GM18951 (cell line): Measurements from ENCODE around the gene USP12.
"Not testable (repeated sequence)": the region's sequence is repeated elsewhere in the genome, so short reads cannot be mapped to it uniquely, and the experiment has no call there.

ENCODE experiments used
- POLR2A ChIP-seq: IDR thresholded peaks from 4 replicates; pipeline ENCODE4 v1.6.1; 2011; ENCODE audit warnings: mild to moderate bottlenecking; ENCODE audit not compliant: insufficient read length, insufficient read depth; ENCODE audit errors: extremely low read depth
- in situ Hi-C: fragments of 300-500 bp; cut with MboI; formaldehyde crosslinking; loops from one replicate; pipeline ENCODE4 v1.12.0; 2022; ENCODE audit warnings: low sequenced_read_pairs, mixed read lengths, inconsistent platforms; ENCODE audit not compliant: unreplicated experiment

Gene USP12

DNA sequence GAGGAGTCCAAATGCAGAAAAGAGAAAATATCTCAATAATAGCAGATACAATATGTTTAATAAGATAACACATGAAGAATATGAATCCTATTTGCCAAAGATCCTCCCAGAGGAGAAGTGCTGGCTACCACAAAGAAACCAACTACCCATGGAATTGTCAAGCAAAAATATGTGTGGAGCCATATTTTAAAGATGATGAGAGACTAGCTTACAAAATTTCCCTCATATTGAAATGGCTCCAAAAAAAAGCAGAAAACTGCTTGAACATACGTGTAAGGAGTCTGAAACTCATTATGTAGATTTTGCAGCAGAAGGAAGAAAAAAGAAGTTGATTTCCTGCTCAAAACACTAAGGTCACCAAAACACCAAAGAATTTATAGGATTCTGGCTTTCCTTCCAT is 94.2 kb downstream of the USP12 start:
- in situ Hi-C loops = no loop called here
- no peak for TF ChIP-seq POLR2A

DNA sequence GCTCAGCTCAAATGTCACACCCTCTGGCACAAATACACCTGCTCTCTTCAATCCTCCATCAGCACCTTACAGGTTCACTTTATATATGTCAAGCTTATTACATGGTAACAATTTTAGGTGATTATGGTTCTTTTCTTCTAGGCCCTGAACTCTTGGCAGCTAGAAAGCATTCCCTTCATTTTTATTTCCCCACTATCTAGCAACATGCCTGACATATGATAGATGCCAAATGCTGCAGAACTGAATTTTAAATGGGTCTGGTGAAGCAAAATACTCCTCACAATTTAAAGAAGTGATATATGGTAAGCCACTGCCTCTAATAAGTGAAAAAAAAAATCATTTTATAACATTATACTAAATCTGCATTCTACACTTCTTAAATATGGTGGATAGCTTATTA is 95.2 kb downstream of the USP12 start:
- in situ Hi-C loops = no loop called here
- TF ChIP-seq POLR2A = no peak

DNA sequence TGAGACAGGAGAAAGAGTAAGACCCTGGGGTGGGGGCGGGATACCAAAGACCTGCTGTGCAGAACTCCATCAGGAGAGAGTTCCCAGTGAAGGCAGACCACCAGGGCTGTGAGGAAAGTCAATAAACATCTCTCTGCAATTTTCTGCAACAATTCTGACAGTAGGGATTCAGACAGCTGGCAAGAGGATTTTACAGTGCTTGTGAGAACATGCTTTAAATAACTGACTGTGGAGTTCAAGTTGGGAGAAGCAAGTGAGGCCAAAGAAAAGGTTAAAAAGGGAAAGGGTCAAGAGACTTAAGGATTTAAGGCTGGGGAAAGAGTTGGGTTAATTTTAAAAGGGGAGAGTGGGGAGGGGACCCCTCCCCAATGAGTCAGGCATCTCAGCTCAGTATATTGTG is 98.4 kb downstream of the USP12 start:
- in situ Hi-C loops = no loop called here
- TF ChIP-seq POLR2A = no peak

DNA sequence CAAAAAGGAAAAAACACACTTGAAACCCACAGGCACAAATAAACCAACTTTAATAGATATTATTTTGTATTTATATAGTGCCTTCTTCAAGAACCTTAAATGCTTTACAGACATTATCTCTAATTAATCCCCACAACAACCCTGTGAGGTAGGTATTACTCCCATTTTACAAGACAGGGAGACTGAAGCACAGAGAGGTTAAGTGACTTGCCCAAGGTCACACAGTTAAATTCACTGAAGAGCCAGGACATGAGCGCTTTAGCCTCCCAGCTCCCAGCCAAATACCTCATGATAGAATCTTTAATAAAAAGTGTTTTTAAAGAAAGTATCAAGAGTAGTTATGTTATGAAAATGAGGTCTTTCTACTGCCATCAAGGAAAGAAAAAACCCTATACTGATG is 105.5 kb downstream of the USP12 start:
- in situ Hi-C loops = not testable (repeated sequence)

DNA sequence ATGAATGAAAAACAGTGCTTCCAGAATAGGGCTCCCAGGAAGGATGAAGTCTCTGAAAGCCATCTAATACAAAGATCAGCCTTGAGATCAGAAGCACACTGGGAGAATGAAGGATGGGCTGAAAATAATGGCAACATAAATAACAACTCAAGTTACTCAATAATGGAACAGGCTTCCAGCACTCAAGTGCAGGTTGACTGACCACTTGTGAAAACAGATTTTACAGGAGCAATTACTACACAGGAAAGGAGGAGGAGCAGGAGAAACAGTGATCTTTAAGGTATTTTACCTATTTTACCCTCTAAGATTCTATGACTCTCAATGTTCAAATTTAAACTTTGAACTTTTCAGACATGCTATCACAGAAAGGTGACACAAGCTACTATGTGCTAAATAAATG is 106.0 kb downstream of the USP12 start:
- no peak for TF ChIP-seq POLR2A
- in situ Hi-C loops = no loop called here

DNA sequence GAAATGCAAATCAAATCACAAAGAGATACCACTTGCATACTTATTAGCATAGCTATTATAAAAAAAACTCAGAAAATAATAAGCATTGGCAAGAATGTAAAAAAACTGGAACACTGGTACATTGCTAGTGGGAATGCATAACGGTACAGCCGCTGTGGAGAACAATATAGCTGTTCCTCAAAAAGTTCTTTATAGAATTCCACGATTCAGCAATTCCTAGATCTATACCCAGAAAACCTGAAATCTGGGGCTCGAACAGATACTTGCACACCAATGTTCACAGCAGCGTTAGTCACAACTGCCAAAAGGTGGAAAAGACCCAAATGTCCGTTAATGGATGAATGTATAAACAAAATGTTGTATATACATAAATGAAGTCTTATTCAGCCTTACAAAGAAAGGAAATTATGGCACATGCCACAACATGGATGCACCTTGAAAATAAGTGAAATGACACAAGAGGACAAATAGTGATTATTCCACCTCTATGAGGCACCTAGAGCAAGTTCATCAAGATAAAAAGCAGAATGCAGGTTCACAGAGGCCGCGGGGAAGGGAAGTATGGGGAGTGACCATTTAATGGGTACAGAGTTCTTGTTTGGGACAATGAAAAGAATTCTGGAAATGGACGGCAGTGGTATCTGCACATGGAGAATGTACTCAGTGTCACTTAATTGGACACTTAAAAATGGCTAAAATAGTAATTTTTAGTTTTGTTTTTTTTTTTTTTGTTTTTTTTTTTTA is 107.2 kb downstream of the USP12 start:
- TF ChIP-seq POLR2A = no peak
- in situ Hi-C loops = no loop called here

DNA sequence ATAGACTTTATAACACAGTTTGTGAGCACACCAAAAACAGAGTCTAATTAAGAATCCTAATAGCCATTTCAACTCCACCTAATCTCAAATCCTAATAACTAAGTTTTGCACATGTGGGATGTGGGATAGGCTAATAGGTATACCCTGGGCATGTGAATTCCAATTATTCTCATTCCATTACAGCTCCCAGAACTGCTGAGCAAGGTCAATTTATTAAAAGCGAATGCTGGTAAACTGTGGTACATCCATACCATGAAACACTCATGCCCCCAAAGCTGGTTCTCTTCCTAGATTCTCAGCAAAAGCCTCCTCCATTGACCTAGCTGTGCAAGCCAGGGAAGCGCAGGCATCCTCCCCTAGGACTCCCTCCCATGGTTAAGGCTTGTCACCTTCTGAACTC is 113.8 kb downstream of the USP12 start:
- no peak for TF ChIP-seq POLR2A
- in situ Hi-C loops = no loop called here

DNA sequence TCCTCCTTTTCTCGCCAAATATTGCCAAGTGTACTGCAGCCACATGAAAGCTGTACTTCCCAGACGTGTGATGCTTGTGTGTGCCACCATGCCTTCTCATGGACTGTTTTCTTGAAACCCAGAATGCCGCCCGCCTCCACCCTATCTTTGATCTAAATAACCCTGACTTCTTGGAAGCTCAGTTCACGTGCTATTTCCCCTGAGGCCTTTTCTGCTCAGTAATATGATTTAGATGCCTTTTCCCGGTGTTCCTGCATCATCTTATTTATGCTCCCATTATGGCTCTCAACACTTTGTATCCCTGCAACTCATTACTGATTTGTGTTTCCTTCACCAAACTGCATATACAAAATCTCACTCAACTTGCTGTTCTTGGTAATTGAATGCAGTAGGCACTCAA is 116.1 kb downstream of the USP12 start:
- TF ChIP-seq POLR2A = no peak
- in situ Hi-C loops = no loop called here

DNA sequence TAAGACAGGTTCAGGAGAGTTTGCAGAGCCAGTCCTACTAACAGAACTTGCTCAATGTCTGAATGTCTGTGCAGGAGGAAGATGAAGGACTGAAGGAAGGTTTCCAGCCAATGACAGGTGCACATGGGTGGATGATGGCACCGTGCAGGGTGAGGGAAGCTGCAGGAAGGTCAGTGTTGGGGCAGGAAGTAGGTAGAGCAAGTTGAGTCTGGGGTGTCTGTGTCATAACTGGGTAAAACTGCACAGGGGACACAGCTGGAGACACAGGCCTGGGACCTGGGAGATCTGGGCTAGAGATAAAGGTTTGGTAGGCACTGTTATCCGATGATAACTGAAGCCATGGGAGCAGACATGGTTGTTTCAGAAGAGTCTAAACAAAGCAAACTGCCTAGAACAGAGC is 116.9 kb downstream of the USP12 start:
- no peak for TF ChIP-seq POLR2A
- in situ Hi-C loops = no loop called here

DNA sequence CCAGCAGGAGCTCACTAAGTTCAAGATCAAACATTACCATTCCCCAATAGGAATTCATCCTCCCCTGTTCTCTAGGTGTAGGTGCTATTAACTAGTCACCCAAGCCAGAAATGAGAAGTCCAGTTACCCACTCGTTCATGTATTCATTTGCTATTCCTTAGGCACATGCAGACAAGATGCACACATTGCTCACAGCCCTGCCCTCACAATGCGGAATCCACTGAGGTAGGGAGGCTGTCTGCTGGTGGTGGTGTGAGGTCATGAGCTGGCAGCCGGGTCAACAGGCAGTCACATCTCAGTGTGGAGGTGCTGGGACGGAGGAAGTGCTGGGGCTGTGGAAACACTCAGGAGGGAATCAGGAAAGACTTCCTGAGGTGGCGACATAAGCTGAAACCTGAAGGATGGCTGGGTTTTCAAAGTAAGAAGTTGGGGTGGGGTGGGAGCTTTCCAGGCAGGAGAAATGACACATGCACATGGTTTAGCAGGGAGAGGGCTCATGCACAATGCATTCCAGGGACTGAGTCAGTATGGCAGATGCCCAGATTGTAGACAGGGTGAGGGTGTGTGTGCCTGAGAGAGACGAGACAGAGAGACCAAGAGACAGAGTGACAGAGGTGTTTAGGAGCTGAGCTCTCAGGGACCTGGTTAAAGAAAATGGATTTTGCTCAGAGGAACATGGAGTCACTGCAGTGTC is 117.6 kb downstream of the USP12 start:
- in situ Hi-C loops = no loop called here
- no peak for TF ChIP-seq POLR2A

DNA sequence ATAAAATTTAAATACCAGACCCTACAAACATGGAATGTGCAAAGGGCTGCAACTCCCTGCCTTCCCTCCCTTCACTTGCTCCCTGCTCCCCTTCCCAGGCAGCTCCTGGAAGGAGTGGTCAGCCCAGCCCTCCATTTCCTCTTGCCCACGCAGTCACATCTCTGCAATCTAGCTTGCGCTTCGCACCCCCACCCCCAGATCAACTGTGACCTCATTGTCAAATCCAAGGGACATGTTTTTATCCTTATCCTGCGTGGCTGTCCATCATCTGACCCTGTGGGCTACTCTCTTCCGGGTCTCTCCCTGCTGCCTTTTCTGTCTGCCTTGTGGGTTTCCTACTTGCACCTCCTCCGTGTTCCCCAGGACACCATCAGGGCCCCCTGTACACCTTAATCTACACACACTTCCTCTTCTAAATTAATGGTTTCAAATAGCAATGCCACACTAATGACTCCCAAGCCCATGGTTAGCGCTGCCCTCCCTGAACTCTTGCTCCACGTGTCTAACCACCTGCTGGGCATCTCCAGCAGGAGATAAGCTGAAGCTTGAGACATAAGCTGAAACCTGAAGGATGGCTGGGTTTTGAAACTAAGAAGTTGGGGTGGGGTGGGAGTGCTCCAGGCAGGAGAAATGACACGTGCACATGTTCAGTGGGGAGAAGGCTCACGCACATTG is 118.3 kb downstream of the USP12 start:
- TF ChIP-seq POLR2A = no peak
- in situ Hi-C loops = no loop called here

DNA sequence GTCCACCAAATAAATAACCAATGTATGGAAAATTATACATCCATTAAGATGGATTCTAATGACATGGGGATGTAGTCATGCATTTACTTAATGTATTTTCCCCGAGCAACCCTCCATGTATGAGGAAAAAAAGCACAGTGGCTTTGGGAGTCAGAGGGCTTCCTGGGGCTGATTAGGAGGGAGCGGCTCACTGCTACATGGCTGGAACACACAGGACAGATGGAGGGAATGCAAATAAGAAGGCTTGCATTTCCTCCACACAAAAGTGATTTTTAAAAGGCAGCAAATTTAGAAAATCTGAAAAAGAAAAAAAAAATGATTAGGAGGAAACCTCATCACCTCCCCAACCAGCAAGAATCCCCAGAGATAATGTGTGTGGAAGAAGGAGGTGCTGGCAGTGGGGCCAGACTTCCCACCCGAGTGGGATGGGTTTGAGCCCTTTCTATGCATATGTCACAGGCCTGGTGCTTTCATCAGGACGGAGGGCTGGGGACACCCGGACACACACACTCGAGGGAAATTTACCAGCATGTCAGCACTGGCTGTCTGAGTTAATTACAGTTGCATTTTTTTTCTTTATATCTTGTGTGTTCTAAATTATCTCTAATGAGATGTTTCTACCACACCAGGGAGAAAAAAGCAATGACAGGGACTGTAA is 118.9 kb downstream of the USP12 start:
- no peak for TF ChIP-seq POLR2A
- in situ Hi-C loops = no loop called here

DNA sequence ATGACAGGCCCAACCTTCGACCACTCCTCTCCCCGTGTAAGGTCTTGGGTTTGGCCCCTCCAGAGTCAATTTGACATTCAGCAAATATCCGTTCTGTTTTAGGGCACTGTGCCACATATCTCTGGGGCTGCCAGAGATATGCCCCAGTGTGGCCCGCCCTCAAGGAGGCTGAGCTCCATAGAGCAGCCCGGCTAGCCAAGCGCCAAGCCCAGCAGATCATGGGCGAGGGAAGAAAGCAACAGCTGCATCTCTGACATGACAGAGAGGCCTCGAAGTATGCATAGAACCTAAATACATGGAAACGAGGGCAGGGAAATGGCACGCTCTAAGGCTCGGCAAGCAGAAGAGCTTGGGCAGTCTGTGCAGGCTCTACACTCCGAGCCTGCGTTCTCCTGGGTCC is 124.5 kb downstream of the USP12 start:
- in situ Hi-C loops = no loop called here
- no peak for TF ChIP-seq POLR2A
